Measurements from ENCODE around the gene LLCFC1. TPM values are rescaled to one million over a fixed set of nuclear protein-coding genes. Genes with fewer than 3 reads are reported as not detected.
"Not testable (repeated sequence)": the region's sequence is repeated elsewhere in the genome, so short reads cannot be mapped to it uniquely, and the experiment has no call there.

Gene LLCFC1
- total RNA-seq, 2 donors from 2014 or later = not detected

DNA sequence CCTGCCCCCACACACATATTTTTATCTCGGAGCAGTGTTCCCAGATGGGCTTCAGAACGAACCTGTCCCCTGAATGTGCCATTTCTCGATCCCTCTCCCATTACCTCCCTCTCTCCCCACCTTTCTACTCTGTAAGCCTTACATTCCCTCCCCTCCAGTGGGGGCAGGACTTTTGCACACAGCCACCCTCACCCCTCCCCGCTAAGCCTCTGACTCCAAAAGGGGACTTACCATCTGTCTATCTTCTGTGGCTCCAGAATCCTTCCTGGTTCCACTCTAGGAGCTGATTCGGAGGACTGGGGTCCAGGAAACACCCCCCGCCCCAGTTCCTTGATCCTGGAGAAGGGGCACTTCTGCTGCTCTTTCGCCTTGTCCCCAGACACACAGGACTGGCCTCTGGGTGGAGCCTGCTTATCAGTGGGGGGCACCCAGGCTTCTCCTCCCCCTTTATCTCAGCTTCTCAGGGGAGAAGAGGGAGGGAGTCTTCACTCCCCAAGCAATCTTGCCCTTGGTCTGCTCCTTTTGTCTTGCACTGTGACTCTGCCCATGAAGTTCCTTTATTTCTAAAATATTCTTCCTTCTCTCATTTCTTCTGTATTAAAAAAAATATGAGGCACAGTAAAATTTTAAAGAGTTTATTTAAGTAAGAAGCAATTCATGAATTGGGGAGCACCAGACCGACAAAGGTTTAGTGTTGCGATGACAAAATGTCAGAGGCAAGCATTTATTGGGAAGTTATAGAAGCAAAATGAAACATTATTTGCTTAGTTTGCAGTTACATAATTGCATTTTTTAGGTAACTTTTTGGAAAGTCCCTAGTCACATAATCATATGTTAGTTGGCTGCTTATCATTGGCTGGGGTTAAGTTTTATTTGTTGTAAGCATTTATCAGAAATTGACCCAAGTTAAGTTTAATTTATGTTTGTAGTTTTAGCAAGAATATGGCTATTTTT, 23.0 kb downstream of the LLCFC1 start, which contains the start of gene KEL:
TSS of gene KEL (minus strand) at position 391 of the 954 bp plus-strand sequence. CDS start at position 234, 157 bp downstream.
- Mint-ChIP-seq H3K27me3 (peaks cover 26 to 47% of the 10 kb centered on the region in 2 donors), H3K4me1 (ENCODE audit: low read depth in 2 of 2) (no peaks in the 10 kb centered on the region), H3K9me3 (no peaks in the 10 kb centered on the region), H3K36me3 (no peaks in the 10 kb centered on the region), H3K27ac (no peak within 1 kb of the TSS), H3K4me3 (no peak within 1 kb of the TSS)
- no peak for ATAC-seq
- DNase-seq (ENCODE audit: low spot score) = no peak

- Mint-ChIP-seq H3K4me3 (no peak overlapping the region), H3K27ac (no peak overlapping the region), H3K9me3 (no peaks in the 10 kb centered on the region), H3K36me3 (no peaks in the 10 kb centered on the region), H3K4me1 (ENCODE audit: low read depth in 2 of 2) (no peaks in the 10 kb centered on the region), H3K27me3 (peaks cover 26 to 54% of the 10 kb centered on the region in 2 donors)
- DNase-seq (ENCODE audit: low spot score) = no peak
- no peak for ATAC-seq
Measured at GRCh38 chr7:142962991-142963390, 23.7 kb downstream of the LLCFC1 start.

DNA sequence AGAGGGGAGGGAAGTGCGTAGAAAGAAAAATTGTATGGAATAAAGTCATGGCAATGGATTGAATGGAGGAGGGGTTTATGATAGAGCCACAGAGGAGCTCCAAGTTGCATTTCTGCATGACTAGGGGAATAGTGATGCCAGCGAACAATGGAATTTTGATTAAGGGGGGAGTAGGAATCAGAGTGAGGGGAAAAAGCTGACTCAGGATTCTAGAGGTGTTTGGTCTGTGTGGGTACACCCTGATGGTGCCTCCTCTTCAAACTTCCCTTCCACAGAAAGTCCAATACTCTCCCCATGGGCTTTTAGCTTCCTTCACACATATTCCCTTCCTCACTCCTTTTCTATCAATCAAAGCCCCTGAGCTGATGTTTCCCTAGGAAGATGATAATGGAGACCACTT, 24.7 kb downstream of the LLCFC1 start:
- DNase-seq (ENCODE audit: low spot score) = no peak
- no peak for ATAC-seq
- H3K27ac Mint-ChIP-seq = no peak overlapping the region
- H3K9me3 Mint-ChIP-seq = no peaks in the 10 kb centered on the region
- no peak overlapping the region for H3K4me3 Mint-ChIP-seq
- peaks cover 29 to 58% of the 10 kb centered on the region in 2 donors for H3K27me3 Mint-ChIP-seq
- H3K36me3 Mint-ChIP-seq = no peaks in the 10 kb centered on the region
- H3K4me1 Mint-ChIP-seq (ENCODE audit: low read depth in 2 of 2) = no peaks in the 10 kb centered on the region

GRCh38 chr7:142964502-142965246, 25.4 kb downstream of the LLCFC1 start:
- Mint-ChIP-seq H3K27ac (no peak overlapping the region), H3K9me3 (no peaks in the 10 kb centered on the region), H3K4me1 (ENCODE audit: low read depth in 2 of 2) (no peaks in the 10 kb centered on the region), H3K27me3 (peaks cover 25 to 51% of the 10 kb centered on the region in 2 donors), H3K36me3 (no peaks in the 10 kb centered on the region), H3K4me3 (no peak overlapping the region)
- DNase-seq (ENCODE audit: low spot score) = no peak
- no peak for ATAC-seq

DNA sequence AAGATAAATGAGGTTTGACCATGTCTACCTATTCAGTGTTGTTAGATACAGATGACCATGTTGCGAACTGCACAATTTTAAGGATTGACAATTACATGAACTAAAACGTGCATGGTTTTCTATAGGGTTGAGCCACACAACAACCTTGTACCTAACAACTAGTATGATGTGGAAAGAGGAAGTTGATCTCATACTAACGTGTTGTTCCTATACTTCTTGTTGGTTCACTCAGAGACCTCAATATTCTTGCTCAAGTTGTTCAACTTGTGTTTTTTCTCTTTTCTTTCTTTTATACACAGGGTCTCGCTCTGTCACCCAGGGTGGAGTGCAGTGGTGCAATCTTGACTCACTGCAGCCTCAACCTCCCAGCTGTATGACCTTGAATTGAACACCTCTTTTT, 28.9 kb downstream of the LLCFC1 start:
- H3K27ac Mint-ChIP-seq = no peak overlapping the region
- H3K36me3 Mint-ChIP-seq = no peaks in the 10 kb centered on the region
- no peaks in the 10 kb centered on the region for H3K9me3 Mint-ChIP-seq
- H3K4me3 Mint-ChIP-seq = no peak overlapping the region
- peaks cover 24 to 62% of the 10 kb centered on the region in 2 donors for H3K27me3 Mint-ChIP-seq
- DNase-seq (ENCODE audit: low spot score) = no peak
- ATAC-seq = no peak
- no peaks in the 10 kb centered on the region for H3K4me1 Mint-ChIP-seq (ENCODE audit: low read depth in 2 of 2)

- Mint-ChIP-seq H3K36me3 (no peaks in the 10 kb centered on the region), H3K4me1 (ENCODE audit: low read depth in 2 of 2) (no peaks in the 10 kb centered on the region), H3K9me3 (no peaks in the 10 kb centered on the region), H3K27ac (no peak overlapping the region), H3K4me3 (no peak overlapping the region), H3K27me3 (peaks cover 18 to 53% of the 10 kb centered on the region in 2 donors)
- ATAC-seq (no peak), DNase-seq (ENCODE audit: low spot score) (no peak)
Measured at GRCh38 chr7:142969183-142969582, 29.9 kb downstream of the LLCFC1 start.

DNA sequence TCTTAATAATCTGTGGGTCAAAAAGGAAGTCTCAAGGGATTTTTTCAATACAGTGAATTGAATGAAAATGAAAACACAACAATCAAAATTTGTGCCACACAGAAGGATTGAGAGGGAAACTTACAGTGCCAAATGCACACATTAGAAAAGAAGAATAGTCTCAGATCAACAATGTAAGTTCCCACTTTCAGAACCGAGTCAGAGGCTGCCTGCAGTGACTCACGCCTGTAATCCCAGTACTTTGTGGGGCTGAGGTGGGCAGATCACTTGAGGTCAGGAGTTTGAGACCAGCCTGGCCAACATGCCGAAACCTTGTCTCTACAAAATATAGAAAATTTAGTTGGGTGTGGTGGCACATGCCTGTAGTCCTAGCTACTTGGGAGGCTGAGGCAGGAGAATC, 35.3 kb downstream of the LLCFC1 start:
- Mint-ChIP-seq H3K4me1 (ENCODE audit: low read depth in 2 of 2) (no peaks in the 10 kb centered on the region), H3K27ac (no peak overlapping the region), H3K27me3 (peaks cover 16 to 40% of the 10 kb centered on the region in 2 donors), H3K36me3 (no peaks in the 10 kb centered on the region), H3K4me3 (no peak overlapping the region), H3K9me3 (no peaks in the 10 kb centered on the region)
- ATAC-seq (no peak), DNase-seq (ENCODE audit: low spot score) (no peak)

DNA sequence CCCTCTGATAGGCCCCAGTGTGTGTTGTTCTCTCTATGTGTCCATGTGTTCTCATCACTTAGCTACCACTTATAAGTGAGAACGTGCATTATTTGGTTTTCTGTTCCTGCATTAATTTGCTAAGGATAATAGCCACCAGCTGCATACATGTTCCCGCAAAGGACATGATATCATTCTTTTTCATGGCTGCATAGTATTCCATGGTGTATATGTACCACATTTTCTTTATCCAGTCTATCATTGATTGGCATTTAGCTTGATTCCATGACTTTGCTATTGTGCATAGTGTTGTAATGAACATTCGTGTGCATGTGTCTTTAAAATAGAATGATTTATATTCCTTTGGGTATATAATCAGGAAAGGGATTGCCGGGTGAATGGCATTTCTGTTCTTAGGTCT, 39.1 kb downstream of the LLCFC1 start:
- not testable (repeated sequence) for H3K27ac Mint-ChIP-seq; H3K4me1 Mint-ChIP-seq (ENCODE audit: low read depth in 2 of 2); ATAC-seq; H3K9me3 Mint-ChIP-seq; DNase-seq (ENCODE audit: low spot score); H3K36me3 Mint-ChIP-seq; H3K4me3 Mint-ChIP-seq
- H3K27me3 Mint-ChIP-seq = peaks cover 35 to 36% of the 10 kb centered on the region in 2 donors

DNA sequence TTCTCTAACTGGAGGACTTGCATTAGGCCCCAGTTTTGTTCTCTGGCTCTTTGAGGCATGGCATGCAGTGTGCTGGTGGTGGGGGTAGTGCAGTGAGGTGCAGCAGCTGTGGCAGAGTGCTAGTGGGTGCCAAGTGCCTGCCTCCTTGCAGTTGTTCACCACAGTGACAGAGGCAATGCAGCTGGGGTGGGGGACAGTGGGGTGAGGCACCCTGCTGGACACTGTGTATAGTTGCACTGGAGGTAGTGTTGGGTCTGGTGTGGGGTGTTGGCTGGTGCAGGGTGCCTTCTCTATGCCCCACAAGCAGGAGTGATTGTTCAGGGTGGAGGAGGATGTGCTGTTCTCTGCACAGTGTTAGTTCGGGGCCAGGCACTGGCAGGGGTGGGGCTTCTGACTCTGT, 44.5 kb downstream of the LLCFC1 start:
- Mint-ChIP-seq H3K27me3 (peaks cover 42 to 44% of the 10 kb centered on the region in 2 donors), H3K4me1 (ENCODE audit: low read depth in 2 of 2) (no peaks in the 10 kb centered on the region), H3K36me3 (no peaks in the 10 kb centered on the region), H3K27ac (no peak overlapping the region), H3K4me3 (no peak overlapping the region), H3K9me3 (peaks cover 4% of the 10 kb centered on the region)
- peak; percentile 27 to 59 for ATAC-seq
- no peak for DNase-seq (ENCODE audit: low spot score)

- H3K27ac Mint-ChIP-seq = no peak overlapping the region
- no peaks in the 10 kb centered on the region for H3K4me1 Mint-ChIP-seq (ENCODE audit: low read depth in 2 of 2)
- no peak for DNase-seq (ENCODE audit: low spot score)
- H3K36me3 Mint-ChIP-seq = no peaks in the 10 kb centered on the region
- H3K27me3 Mint-ChIP-seq = peaks cover 41 to 42% of the 10 kb centered on the region in 2 donors
- peaks cover 4% of the 10 kb centered on the region for H3K9me3 Mint-ChIP-seq
- ATAC-seq = peak in 1 of 2 donors; percentile 55
- no peak overlapping the region for H3K4me3 Mint-ChIP-seq
Measured at GRCh38 chr7:142984297-142984696, 45.0 kb downstream of the LLCFC1 start.

Other genes with a start within 250 kb of the LLCFC1 start
- gene PRSS1, start 190.0 kb upstream of the LLCFC1 start, total RNA-seq = not detected
- under 1 TPM in 1 of 2 donors, not detected in 1; 0.76 TPM for gene PRSS2, start 168.5 kb upstream of the LLCFC1 start, total RNA-seq
- gene EPHB6, start 84.4 kb upstream of the LLCFC1 start, total RNA-seq = 1 to 10 TPM in 1 of 2 donors, under 1 TPM in 1; 0.64 to 1.8 TPM
- not detected for gene TRPV6, start 53.7 kb upstream of the LLCFC1 start, total RNA-seq
- not detected for gene TRPV5, start 5.7 kb upstream of the LLCFC1 start, total RNA-seq
- gene KEL, start 22.9 kb downstream of the LLCFC1 start, total RNA-seq = not detected
- gene OR9A2, start 87.6 kb downstream of the LLCFC1 start, total RNA-seq = not detected
- gene OR6V1, start 112.9 kb downstream of the LLCFC1 start, total RNA-seq = not detected
- gene PIP, start 192.6 kb downstream of the LLCFC1 start, total RNA-seq = not detected
- not detected for gene TAS2R39, start 243.9 kb downstream of the LLCFC1 start, total RNA-seq